ENCODE measurements around the gene SLC2A13. TPM values are rescaled to one million over a fixed set of nuclear protein-coding genes. Genes with fewer than 3 reads are reported as not detected.

Gene SLC2A13
- total RNA-seq, 2 donors from 2014 or later: 10.3 to 12.9 TPM

DNA sequence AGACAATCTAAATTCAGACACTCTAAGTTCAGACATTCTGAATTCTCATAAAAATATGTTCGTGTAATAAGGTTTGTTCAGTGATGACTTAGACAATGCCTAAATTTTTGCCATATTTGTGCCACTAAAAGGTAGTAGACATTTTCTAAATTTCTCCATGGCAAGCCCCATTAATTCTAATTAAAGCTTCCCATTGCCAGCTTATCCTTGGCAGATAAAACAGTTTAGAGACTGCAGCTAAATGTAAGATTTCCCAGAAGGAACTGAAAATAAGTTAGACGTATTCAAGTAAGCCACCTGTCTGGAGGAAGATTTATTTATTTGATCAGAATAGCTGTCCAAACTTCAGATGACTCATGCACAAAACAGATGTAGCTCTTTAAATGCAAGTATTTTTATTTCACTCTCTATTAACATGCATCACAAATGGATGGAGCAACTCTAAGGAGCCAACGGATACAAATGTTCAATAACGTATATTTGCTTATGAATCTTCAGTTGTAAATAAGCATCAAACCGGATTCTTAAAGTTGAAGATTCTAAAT, 130.4 kb downstream of the SLC2A13 start:
- TF ChIP-seq, protein P1, sequence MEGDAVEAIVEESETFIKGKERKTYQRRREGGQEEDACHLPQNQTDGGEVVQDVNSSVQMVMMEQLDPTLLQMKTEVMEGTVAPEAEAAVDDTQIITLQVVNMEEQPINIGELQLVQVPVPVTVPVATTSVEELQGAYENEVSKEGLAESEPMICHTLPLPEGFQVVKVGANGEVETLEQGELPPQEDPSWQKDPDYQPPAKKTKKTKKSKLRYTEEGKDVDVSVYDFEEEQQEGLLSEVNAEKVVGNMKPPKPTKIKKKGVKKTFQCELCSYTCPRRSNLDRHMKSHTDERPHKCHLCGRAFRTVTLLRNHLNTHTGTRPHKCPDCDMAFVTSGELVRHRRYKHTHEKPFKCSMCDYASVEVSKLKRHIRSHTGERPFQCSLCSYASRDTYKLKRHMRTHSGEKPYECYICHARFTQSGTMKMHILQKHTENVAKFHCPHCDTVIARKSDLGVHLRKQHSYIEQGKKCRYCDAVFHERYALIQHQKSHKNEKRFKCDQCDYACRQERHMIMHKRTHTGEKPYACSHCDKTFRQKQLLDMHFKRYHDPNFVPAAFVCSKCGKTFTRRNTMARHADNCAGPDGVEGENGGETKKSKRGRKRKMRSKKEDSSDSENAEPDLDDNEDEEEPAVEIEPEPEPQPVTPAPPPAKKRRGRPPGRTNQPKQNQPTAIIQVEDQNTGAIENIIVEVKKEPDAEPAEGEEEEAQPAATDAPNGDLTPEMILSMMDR (conservative IDR thresholded peaks at IDR 0.05): no peak
- no peak overlapping the region for H3K27ac ChIP-seq (ENCODE audit: low read depth, low read length)
- no peaks in the 10 kb centered on the region for H3K36me3 ChIP-seq (ENCODE audit: control insufficient read depth, insufficient read depth, low read length)
- no peak overlapping the region for H3K9ac ChIP-seq (ENCODE audit: extremely low read depth, low read length, poor library complexity, severe bottlenecking)
- no peaks in the 10 kb centered on the region for H3K9me3 ChIP-seq (ENCODE audit: control insufficient read depth, low read length)
- Mint-ChIP-seq H3K4me1 (peaks cover 4% of the 10 kb centered on the region), H3K4me3 (no peak overlapping the region), H3K9me3 (peaks cover under 1% of the 10 kb centered on the region), H3K36me3 (ENCODE audit: low read depth) (no peaks in the 10 kb centered on the region), H3K27ac (no peak overlapping the region), H3K27me3 (ENCODE audit: insufficient read depth) (no peaks in the 10 kb centered on the region)
- no peak overlapping the region for H3K4me3 ChIP-seq (ENCODE audit: low read length)
- H3K27me3 ChIP-seq (ENCODE audit: control insufficient read depth, insufficient read depth, low read length, poor library complexity, severe bottlenecking): no peaks in the 10 kb centered on the region
- DNase-seq: no peak
- WGBS, 2 experiments (ENCODE audit: insufficient coverage in 1 of 2, insufficient read length in 1 of 2): 87 to 95% methylated on average over 4 to 5 of the region's 5 CpGs
- no peaks in the 10 kb centered on the region for H3K4me1 ChIP-seq (ENCODE audit: control insufficient read depth, insufficient read depth, low read length)

DNA sequence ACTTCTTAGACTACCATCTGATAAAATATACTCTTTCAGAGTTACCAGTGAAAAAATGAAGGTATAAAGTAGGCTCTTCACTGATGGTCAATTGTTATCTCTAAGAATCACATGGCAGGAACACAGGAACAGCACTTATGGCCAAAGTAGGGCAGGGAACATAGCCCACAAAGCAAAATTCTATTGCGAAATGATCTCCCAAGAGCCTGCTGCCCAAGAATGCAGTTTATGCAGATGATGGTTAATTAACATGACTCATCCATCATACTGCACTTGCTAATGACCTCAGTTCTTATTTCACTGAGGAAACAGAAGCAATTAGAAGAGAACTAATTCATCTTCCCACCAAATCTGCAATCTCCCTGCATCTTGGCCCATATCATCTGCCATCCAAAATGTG, 133.8 kb downstream of the SLC2A13 start:
- no peak overlapping the region for H3K4me3 ChIP-seq (ENCODE audit: low read length)
- 88 to 100% methylated on average over 1 of the region's 1 CpG for WGBS, 2 experiments (ENCODE audit: insufficient coverage in 1 of 2, insufficient read length in 1 of 2)
- no peak overlapping the region for H3K9ac ChIP-seq (ENCODE audit: extremely low read depth, low read length, poor library complexity, severe bottlenecking)
- Mint-ChIP-seq H3K4me3 (no peak overlapping the region), H3K36me3 (ENCODE audit: low read depth) (peaks cover 5% of the 10 kb centered on the region), H3K4me1 (no peaks in the 10 kb centered on the region), H3K27ac (no peak overlapping the region), H3K9me3 (peaks cover 6% of the 10 kb centered on the region), H3K27me3 (ENCODE audit: insufficient read depth) (no peaks in the 10 kb centered on the region)
- H3K36me3 ChIP-seq (ENCODE audit: control insufficient read depth, insufficient read depth, low read length): no peaks in the 10 kb centered on the region
- H3K4me1 ChIP-seq (ENCODE audit: control insufficient read depth, insufficient read depth, low read length): no peaks in the 10 kb centered on the region
- no peak overlapping the region for H3K27ac ChIP-seq (ENCODE audit: low read depth, low read length)
- no peaks in the 10 kb centered on the region for H3K27me3 ChIP-seq (ENCODE audit: control insufficient read depth, insufficient read depth, low read length, poor library complexity, severe bottlenecking)
- TF ChIP-seq, protein P1 (conservative IDR thresholded peaks at IDR 0.05): no peak
- no peaks in the 10 kb centered on the region for H3K9me3 ChIP-seq (ENCODE audit: control insufficient read depth, low read length)
- no peak for DNase-seq

DNA sequence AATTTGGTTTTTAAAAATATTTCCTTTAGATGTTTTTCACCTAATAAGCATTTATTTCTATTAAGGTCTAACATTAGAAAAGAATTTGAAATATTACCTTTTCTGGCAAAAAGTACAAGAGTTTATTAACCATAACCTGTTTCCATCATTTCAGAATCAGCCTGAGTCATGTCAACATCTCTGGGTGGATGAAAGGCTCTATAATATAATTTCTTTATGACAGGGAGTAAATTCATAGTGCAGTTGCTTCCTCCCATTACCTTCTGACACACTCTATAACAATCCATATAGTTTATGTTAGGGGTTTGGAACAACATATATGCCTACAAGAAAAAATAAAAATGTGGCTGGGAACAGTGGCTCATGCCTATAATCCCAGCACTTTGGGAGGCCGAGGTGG, 134.5 kb downstream of the SLC2A13 start:
- 85% methylated on average over 1 of the region's 1 CpG; no CpG with 5 or more reads in 1 of the 2 experiments for WGBS, 2 experiments (ENCODE audit: insufficient coverage in 1 of 2, insufficient read length in 1 of 2)

More for the DNA sequence above, 134.5 kb downstream of the SLC2A13 start:
- Histone ChIP-seq H3K4me3 (ENCODE audit: low read length) (no peak overlapping the region), H3K9ac (ENCODE audit: extremely low read depth, low read length, poor library complexity, severe bottlenecking) (no peak overlapping the region), H3K9me3 (ENCODE audit: control insufficient read depth, low read length) (no peaks in the 10 kb centered on the region), H3K27me3 (ENCODE audit: control insufficient read depth, insufficient read depth, low read length, poor library complexity, severe bottlenecking) (no peaks in the 10 kb centered on the region), H3K27ac (ENCODE audit: low read depth, low read length) (no peak overlapping the region), H3K36me3 (ENCODE audit: control insufficient read depth, insufficient read depth, low read length) (no peaks in the 10 kb centered on the region), H3K4me1 (ENCODE audit: control insufficient read depth, insufficient read depth, low read length) (no peaks in the 10 kb centered on the region)
- Mint-ChIP-seq H3K4me3 (no peak overlapping the region), H3K4me1 (no peaks in the 10 kb centered on the region), H3K27me3 (ENCODE audit: insufficient read depth) (no peaks in the 10 kb centered on the region), H3K9me3 (peaks cover 6% of the 10 kb centered on the region), H3K27ac (no peak overlapping the region), H3K36me3 (ENCODE audit: low read depth) (peaks cover 5% of the 10 kb centered on the region)
- TF ChIP-seq, protein P1 (conservative IDR thresholded peaks at IDR 0.05): no peak
- DNase-seq: no peak
